GM23338 (cell line): Measurements from ENCODE around the gene WDR73.

Experiments used
- CTCF ChIP-seq, 2 experiments: fragments of 200-600 bp in 1 of 2; sonication (generic) in 1 of 2; conservative IDR thresholded peaks; 2 replicates each; pipeline versions ENCODE4 v1.5.1 to v1.6.1; 2016 to 2017; ENCODE audit warnings: antibody characterized with exemption in 2 of 2, low read depth in 2 of 2, mild to moderate bottlenecking in 2 of 2, moderate library complexity in 1 of 2
- EZH2 ChIP-seq: fragments of 200-600 bp; sonication (generic); IDR thresholded peaks from one replicate; pipeline ENCODE4 v1.8.0; 2017; ENCODE audit warnings: antibody characterized with exemption, mild to moderate bottlenecking, low read depth; ENCODE audit not compliant: unreplicated experiment
- EZH2phosphoT487 ChIP-seq: fragments of 200-600 bp; sonication (generic); IDR thresholded peaks from one replicate; pipeline ENCODE4 v1.8.1; 2018; ENCODE audit warnings: antibody characterized with exemption; ENCODE audit not compliant: unreplicated experiment
- JUNB ChIP-seq: IDR thresholded peaks from one replicate; pipeline ENCODE4 v1.6.1; 2016; ENCODE audit warnings: antibody characterized with exemption; ENCODE audit not compliant: unreplicated experiment
- POLR2AphosphoS5 ChIP-seq: IDR thresholded peaks from 2 replicates; pipeline ENCODE4 v1.6.1; 2016; ENCODE audit warnings: antibody characterized with exemption, low read depth
- REST ChIP-seq: IDR thresholded peaks from one replicate; pipeline ENCODE4 v1.6.1; 2018; ENCODE audit warnings: antibody characterized with exemption; ENCODE audit not compliant: unreplicated experiment
- STAT1 ChIP-seq: IDR thresholded peaks from one replicate; pipeline ENCODE4 v1.6.1; 2016; ENCODE audit warnings: antibody characterized with exemption; ENCODE audit not compliant: unreplicated experiment
- ZNF331 ChIP-seq: fragments of 250-450 bp; sonication (Bioruptor Pico); IDR thresholded peaks from 2 replicates; pipeline ENCODE4 v1.5.0; 2020; ENCODE audit warnings: low read depth, mild to moderate bottlenecking, moderate library complexity
- ZNF462 ChIP-seq: fragments of 250-450 bp; sonication (Bioruptor Pico); IDR thresholded peaks from 2 replicates; pipeline ENCODE4 v1.5.0; 2020; ENCODE audit warnings: mild to moderate bottlenecking, moderate library complexity

- TF ChIP-seq CTCF (conservative IDR thresholded peaks at IDR 0.05; ENCODE audit: low read depth in 2 of 2), result no peak
- no peak for TF ChIP-seq EZH2
- no peak for TF ChIP-seq POLR2AphosphoS5
- TF ChIP-seq JUNB, result no peak
- no peak for TF ChIP-seq REST
- TF ChIP-seq STAT1, result no peak
- TF ChIP-seq EZH2phosphoT487, result no peak
- no peak for TF ChIP-seq ZNF331 (CRISPR knock-in tag)
- TF ChIP-seq ZNF462 (CRISPR knock-in tag), result no peak
Observed at GRCh38 chr15:84661001-84661400, 6.9 kb upstream of the WDR73 start.
